ENCODE measurements around the gene SCRG1.

The SCRG1 gene

GRCh38 chr4:173360587-173361221 lies 38.2 kb downstream of the SCRG1 start:
- DNase-seq = no peak

GRCh38 chr4:173357939-173358338 lies 41.0 kb downstream of the SCRG1 start:
- DNase-seq = no peak

- no peak for DNase-seq
These were observed 51.4 kb downstream of the SCRG1 start for GRCh38 chr4:173347467-173347866.

GRCh38 chr4:173346074-173346473 lies 52.8 kb downstream of the SCRG1 start:
- DNase-seq = no peak

GRCh38 chr4:173345648-173346047 lies 53.3 kb downstream of the SCRG1 start:
- DNase-seq = no peak

GRCh38 chr4:173343832-173344397 lies 55.0 kb downstream of the SCRG1 start:
- DNase-seq = no peak

- DNase-seq = no peak
These were observed 61.5 kb downstream of the SCRG1 start for GRCh38 chr4:173337463-173337862.

- DNase-seq = peak in 7 of 14 donors; percentile 39 to 87 (median 65)
These were observed 63.8 kb downstream of the SCRG1 start for GRCh38 chr4:173334891-173335752.
